GM21447 (cell line): Measurements from ENCODE around the gene CPNE2.

Source experiments
- ATAC-seq: cut with Tn5 transposase; IDR thresholded peaks from one replicate; pipeline ENCODE4 v1.9.1; 2021; ENCODE audit not compliant: unreplicated experiment

CPNE2 gene

DNA sequence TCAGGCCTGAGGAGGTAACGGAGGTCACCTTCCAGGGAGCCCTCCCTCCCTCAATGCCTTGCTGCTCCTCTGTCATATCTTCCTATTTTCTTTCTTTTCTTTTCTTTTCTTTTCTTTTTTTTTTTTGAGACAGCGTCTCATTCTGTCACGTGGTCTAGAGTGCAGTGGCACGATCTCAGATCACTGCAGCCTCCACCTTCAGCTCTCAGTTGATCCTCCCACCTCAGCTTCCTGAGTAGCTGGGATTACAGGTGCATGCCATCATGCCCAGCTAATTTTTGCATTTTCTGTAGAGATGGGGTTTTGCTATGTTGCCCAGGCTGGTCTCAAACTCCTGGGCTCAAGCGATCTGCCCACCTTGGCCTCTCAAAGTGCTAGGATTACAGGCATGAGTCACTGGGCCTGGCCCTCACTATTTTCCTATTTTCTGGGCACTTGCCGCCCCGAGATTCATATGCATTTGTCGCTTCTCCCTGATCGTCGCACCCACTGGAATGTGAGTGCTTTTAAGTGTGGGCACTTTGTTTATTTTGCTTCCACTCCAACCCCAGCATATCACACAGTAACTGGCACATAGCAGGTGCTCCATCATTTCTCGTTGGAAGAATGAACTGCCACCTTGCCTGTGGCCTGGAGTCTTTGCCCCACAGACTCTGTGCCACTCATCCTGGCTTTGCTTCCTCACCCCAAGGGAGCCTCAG is 31.7 kb downstream of the CPNE2 start:
- no peak for ATAC-seq

DNA sequence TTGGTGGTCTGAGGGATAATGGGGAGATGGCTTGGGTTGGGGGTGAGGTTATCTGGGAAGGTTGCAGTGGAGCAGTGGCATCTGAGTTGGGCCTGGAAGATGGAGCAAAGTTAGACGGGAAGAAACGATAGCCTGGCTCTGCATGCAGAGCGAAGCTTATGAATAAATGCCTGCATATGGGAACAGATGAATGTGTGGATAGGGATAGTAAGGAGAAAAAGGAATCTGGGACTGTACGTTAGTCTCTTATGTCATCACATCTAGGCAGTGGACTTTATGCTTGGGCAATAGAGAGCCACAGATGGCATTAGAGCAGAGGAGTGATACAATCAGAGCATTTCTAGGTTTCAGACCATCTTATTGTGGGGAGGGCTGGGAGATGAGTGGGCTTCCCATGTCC is 33.0 kb downstream of the CPNE2 start:
- ATAC-seq = no peak

DNA sequence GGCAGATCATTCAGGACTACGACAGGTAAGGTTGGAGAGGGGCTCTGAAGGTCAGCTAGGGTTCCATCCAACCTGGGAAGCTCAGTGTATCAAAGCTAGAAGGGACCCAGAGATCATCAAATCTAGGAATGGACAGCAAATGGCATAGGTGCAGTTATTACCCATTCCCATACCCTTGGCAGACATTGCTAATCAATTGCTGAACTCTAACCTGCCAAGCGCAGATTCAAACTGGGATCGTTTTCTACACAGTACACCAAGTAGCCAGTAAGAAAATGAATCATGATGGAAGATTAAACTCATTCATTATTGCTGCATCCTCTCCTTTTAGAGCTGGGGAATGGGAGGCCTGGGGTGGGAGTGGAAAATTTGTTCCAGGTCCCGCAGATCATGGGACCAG is 33.6 kb downstream of the CPNE2 start:
- no peak for ATAC-seq

DNA sequence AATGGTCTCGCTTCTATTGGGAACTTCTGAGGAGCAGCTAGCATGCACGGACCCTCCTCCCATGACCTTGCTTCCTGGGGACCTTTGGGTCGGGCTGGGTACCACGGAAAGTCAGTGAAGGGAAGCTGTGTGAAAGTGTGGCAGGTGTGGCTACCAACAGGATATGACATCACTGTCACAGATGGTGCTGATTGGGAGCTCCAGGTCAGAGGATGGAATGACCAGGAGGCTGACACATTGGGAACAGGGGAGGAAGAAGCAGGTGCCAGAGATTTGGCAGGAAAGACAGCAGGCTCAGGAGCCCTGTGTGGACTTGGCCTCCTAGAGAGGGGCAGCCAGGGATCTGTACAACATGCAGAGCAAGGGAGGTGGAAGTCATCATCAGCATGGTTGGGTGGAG is 34.0 kb downstream of the CPNE2 start:
- no peak for ATAC-seq

DNA sequence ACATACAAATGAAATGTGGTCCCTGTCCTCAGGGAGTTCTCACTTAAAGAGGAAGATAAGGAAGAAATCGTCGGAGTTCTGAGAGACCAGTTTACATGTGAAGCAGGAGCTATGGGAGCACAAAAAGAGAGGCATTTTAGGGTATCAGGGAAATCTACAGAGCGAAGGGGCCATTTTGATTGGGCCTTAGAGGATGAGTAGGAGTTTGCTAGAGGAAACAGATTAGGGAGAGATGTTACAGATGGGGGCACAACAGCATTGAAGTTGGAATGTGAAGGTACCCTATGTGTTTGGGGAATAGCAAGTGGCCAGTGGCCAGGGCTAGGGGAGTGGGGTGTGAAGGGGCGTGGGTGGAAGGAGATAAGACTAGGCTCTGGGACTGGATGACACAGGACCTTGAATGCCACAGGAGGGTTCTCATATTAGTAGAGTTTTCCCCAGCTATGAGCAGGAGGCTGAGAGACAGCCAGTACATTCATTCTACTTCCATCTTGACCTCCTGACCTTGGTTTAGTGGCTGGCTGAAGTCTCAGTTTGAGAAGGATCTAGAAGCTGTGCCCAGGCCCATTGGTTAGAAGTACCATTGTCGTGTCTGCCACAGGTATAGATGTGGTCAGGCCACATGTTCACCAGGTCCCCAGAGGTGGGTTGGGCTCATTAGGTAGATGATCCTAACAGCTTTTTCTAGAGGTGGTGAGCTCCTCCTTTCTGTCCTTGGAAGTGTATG is 34.8 kb downstream of the CPNE2 start:
- peak; percentile 59 for ATAC-seq

DNA sequence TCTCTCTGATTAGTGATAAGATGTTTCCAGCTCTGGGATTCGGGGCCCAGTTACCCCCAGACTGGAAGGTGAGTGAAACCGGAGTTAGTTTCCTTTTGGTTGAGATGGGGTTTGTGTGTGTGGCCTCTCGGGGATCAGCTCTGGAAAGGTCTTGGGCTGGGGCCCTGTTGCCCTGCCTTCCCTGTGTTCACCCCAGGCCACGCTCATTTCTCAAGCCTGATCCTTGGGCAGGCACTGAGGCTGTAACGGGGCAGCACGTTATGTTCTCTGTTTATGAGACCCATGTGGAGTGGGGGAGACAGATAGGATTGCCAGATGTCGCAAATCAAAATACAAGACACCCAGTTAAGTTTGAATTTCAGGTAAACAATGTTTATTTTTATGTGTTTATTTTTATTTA is 35.5 kb downstream of the CPNE2 start:
- peak; percentile 5 for ATAC-seq

DNA sequence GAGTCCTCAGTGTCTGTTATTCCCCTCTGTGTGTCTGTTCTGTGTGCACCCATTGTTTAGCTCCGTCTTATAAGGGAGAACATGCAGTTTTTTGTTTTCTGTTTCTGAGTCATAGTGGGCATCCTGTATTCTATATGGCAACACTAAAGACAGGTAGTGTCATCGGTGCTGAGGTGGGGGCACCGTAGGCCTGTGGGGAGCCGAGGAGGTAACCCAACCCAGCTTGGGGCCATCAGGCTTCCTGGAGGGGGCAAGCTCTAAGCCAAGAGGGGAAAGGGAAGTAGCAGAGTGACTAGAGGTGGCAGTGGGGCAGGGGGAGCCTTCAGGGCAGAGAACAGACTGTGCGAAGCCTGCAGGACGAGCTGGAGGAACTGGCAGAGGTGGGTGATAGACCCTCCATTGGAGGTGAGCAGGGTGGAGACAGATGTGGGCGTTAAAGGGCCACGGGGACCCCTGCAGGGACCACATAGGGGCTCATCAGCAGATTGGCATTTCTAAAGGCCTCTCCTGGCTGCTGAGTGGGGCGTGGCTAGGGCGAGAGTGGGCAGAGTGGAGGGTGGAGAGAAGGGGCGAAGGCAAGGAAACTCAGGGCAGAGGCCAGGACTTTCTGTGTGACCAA is 36.5 kb downstream of the CPNE2 start:
- peak; percentile 54 for ATAC-seq

DNA sequence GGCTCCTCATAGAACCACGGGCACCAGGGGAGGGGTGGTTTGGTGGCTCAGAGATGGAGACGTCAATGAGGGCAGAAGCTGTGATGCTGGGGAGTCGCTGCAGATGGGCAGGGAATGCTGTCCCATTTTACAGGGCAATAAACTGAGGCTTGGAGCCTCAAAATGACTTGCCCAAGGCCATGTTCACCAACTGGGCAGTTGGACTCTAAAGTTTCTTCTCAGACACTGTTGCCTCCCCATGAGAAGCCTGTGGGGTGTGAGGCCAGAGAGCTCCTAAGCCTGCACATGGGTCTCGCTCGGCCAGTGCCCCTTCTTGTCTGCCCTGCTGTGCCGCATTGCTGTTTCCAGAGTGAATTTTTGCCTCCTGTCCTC is 38.6 kb downstream of the CPNE2 start:
- no peak for ATAC-seq

DNA sequence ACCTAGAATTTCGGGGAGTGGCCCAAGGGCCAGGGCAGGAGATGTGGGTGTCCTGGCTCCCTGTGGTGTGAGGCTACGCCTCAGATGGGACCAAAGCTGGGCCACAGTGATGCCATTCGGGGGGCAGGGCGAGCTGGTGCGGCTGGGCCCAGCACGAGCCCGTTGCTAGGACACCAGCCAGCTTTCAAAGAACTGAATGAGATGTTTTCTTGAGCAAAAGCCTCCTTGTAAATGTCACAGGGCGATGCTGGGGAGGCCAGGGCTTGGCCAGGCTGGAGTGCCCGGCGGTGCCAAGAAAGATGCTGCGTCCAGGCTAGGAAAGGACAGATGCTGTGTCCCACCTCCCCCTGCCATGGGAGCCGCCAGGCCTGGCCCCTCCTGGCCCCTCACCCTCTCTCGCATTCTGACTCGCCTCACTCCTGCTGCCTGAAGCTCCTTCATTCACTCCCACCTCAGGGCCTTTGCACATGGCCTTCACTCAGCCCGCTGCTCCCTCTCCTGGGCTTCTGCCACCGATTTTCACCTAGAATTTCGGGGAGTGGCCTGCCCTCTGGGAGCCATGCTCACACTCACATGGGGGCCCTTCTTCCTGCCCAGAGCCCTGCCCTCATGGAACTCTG is 39.1 kb downstream of the CPNE2 start:
- ATAC-seq = no peak

DNA sequence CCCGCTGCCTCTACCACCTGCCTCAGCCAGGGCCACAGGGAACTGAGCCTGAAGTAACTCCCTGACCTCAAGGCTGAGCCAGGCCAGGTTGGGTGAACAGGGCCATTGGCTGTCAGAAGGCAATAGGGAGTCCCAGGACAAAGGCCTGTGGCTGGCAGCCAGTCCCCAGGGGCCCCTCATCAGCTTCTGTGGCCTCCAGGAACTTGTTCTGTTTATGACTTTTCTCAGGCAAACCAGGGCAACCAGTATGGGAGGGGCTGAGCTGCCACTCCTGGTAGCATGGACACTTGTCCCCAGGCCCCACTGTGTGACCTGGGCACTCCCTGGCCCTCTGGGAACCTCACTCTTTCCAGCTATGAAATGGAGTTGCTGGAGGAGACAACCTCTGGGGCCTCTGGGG is 40.1 kb downstream of the CPNE2 start:
- no peak for ATAC-seq

DNA sequence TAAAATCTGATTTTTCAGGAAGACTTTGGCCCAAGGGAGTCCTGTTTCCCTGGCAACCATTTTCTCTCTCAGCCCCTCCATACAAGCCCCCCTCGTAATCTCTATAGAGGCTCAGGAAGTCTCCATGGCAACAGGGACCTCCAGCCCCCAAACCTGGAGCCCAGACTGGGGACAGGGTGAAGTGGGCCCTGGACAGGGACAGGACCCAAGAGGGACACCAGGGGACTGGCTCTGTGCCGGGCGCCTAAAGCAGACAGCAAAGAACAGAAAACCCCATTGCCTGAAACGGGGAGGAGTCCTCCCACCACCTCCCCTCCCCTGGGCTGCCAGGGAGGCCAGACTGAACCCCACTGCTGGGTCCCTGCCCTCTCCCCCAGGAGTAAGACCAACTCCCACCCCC is 40.6 kb downstream of the CPNE2 start:
- no peak for ATAC-seq

DNA sequence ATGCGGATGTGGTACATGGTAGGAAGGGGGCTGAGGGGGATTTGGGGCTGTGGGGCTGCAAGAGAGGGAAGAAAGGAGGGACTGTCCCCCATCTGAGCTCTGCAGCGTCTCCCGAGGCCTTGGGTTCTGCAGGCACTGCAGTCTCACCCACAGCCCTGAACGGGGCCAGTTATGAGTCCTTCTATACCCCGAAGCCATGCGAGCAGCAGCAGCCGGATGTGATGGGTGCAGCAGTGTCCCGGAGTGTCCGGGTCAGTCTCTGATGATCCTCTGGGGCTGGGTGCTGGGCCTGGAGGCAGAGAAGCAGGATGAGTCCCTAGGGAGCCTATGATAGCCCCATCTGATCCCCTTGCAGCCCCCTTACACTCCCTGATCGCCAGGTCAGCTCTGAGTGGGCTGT is 41.5 kb downstream of the CPNE2 start:
- no peak for ATAC-seq

DNA sequence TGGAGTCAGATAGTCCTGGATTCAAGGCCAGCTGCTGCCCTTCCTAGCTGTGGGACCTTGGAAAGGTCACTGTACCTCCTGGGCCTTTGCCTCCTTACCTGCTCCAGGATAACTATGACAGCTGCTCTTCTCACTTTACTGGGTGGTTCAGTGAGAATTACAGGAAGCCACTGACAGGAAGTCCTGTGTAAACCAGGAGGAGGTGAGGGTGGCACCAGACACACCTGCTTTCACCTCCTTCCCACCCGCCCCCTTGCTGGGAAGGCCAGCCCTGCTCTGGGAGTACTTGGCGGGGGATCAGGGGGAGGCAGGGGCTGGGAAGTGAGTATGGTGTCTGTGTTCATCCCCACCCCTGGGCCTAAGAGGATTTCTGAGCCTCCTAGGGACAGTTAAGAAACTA is 42.6 kb downstream of the CPNE2 start:
- ATAC-seq = no peak

DNA sequence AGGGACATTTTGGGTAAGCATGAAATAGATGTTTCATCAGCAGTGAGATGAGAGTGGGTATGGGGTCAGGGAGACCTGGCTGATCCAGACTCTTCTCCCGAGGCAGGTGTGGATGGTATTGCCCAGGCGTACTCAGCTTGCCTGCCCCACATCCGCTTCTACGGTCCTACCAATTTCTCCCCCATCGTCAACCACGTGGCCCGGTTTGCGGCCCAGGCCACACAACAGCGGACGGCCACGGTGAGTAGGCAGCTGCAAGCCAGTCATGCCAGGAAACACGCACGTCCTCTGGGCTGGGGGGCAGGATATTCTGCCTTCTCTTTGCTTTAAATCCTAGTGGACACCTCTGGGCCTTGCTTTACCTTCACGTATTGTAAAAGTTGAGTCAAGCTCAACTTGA is 44.7 kb downstream of the CPNE2 start:
- no peak for ATAC-seq

DNA sequence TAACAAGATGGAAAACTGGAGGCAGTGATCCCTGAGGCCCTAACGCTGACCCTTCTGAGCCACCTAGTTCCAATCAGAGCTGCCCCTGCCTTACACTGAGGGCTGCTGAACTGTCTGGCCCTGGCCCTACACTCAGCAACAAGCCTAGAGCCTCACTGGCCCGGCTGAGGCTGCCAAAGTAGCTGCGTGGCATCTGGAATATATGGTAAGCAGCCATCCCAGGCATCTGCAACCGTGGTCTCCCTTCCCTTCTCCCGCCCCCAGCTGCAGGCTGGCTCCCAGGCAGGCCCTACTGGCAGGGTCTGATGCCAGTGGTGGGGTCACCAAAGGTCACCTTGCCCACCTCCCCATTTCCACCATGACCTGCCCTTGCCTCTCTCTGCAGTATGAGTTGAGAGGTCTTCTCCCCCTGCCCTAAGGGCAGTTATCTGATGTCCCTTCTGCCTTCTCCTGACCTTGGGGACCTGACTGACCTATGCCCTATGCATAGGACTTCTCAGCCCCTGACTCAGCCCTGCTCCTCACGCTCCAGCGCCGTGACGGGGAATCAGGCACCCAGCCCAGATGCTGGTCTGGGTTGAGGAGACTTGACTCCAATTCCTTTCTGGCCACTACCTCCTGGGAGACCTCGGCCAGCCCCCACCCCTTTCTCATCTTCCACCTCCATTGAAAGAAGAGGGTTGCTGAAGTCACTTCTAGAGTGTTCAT is 45.3 kb downstream of the CPNE2 start:
- no peak for ATAC-seq

DNA sequence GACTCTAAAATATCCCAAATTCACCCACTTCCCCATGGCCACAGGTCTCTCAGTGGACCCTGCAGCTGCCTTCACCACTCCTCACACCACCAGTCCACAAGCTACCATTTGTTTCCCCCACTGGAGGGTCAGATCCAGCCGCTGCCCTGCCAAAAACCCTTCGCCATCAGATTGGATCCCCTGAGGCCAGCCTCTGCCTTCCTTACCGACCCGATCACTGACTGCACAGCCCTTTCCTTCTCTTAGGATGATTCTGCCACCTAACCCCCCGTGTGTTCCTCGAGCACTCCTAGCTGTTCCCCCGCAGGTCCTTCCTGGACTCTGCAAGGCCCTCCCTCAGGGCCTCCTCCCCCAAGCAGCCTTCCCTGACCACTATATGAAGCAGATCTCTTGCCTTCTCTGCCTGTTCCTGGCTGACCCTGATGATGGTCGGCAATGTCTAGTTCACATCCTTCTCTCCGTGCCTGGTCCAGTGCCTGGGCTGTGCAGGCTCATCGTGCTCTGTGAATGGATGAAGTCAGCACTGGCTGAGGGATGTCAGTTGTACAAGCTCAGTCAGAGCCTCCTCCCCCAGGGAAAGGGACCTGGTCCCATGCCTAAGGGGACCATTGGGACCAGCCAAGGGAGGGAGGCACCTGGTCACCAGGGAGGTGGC is 46.0 kb downstream of the CPNE2 start:
- ATAC-seq = no peak

DNA sequence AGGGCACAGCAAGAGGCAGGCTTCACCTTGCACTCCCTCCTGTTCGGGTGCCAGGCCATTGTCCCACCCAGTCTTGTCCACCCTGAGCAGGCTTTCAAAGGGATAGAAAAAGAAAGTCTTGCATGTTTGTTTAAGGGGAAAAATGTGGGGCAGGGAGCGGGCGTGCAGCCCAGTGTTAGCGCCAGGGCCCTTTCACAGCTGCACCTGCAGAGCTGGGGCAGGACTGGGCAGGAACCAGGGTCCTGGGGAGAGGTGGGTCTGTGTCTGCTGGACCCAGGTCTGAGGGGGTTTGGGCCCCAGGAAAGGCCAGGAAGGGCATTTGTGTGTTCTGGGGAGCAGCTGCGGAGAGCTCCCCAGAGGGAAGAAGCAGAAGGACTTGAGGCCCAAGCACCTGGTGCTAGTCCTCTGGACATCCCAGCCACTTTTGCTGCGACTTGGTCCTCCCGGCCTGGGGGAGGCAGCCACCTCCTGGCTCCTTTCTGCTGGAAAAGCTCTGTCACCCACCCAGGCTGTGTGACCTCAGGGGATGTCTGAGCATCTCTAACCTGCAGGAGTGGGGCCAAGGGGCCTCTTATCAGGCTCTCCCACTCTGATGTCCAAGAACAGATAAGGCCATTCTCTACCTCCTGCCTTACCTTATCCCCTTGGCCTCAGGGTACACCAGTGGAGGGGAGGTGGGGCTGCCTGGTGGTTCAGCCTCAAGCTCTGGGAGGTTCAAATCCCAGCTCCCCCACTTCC is 48.7 kb downstream of the CPNE2 start:
- ATAC-seq = no peak

DNA sequence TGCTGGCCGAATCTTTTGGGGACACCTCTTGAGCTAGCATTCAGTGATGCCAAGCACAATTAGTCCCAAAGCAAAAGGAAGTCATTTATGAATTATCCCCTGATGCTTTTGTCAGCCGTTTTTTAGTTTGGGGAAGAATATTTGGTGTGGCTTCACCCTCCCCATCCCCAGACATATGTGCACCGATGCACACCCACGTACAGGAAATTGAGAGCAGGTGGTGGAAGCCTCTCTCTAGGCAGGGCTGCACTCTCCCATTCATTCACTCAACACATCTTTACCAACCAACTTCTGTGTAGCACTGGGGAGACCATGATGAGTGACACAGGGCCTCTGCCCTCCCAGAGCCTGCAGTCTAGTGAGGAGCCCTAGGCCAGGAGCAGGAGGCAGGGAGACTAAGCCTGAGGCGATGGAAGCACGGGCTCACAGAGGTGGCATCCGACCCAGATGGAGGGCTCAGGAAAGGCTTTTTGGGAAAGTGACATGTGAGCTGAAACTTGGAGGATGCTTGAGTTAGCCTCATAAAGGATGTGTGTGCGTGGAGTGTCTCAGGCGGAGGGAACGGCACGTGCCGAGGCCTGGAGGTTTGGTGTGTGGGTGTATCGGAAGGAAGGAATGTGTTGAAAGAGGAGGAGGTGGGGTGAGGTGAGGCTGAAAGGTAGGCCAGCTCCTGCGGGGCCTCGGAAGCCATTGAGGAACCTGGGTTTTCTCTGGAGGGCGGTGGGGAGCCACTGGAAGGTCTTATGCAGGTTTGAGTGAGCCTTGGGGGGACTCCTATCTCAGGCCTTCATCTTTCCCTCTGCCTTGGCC is 49.6 kb downstream of the CPNE2 start:
- ATAC-seq = no peak

DNA sequence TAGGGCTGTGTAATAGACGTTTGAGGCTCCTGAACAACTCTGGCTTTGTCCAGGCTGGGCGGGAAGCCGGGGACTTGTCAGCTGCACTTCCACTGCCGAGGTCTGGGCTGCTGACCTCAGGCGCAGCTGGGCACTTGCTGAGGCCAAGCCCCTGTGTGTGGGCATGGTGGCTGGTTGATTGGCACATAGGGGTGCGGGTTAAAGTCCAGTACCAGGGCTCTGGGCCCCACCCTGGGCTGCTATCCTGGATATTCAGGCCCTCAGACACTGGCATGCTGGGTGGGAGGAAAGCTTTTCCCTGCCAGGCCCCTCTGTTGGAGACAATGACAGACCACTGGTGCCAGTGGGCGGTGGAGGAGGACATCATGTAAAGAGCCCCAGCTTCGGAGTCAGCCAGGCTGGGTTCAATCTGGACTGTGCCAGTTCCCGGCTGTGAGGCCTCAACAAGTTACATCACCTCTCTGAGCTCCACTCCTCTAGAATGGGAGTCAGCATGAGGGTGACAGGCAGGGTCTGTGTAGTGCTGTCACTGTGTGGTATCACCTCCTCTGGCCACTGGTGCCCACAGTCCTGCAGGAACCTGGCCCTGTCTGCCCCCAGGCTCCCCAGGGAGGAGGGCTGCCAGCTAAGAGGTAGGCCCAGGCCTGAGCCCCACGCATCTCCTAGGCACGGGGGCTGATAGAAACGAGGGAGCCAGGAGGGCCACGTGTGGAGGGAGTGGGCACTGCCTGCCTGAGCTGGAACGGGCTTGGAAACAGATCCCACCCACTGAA is 51.0 kb downstream of the CPNE2 start:
- no peak for ATAC-seq
